Trophoblast cell (in vitro differentiated cells and primary cell): ENCODE measurements around the gene RAI1.
"Not testable (repeated sequence)": the region's sequence is repeated elsewhere in the genome, so short reads cannot be mapped to it uniquely, and the experiment has no call there.

Experiments used
- DNase-seq, 2 donors: peaks; one replicate each; pipeline ENCODE4 v3.0.0-alpha.2; 2016
- H2AFZ ChIP-seq: 2 replicates; pipeline ENCODE4 v1.6.1; 2013; ENCODE audit warnings: low read length, moderate library complexity, mild to moderate bottlenecking; ENCODE audit not compliant: insufficient read depth, poor library complexity
- H2AK5ac ChIP-seq: 2 replicates; pipeline ENCODE4 v1.6.1; 2013; ENCODE audit warnings: mild to moderate bottlenecking, low read length
- H2BK120ac ChIP-seq: 2 replicates; pipeline ENCODE4 v1.6.1; 2013; ENCODE audit warnings: low read length, mild to moderate bottlenecking, moderate library complexity; ENCODE audit not compliant: insufficient read depth, poor library complexity
- H2BK12ac ChIP-seq: 2 replicates; pipeline ENCODE4 v1.6.1; 2013; ENCODE audit warnings: mild to moderate bottlenecking, low read length, moderate library complexity
- H2BK5ac ChIP-seq: 2 replicates; pipeline ENCODE4 v1.6.1; 2013; ENCODE audit warnings: low read length, low read depth, moderate library complexity, mild to moderate bottlenecking; ENCODE audit not compliant: poor library complexity
- H3K14ac ChIP-seq: 2 replicates; pipeline ENCODE4 v1.6.1; 2013; ENCODE audit warnings: mild to moderate bottlenecking, low read length
- H3K18ac ChIP-seq: 2 replicates; pipeline ENCODE4 v1.6.1; 2013; ENCODE audit warnings: mild to moderate bottlenecking, low read length
- H3K23ac ChIP-seq: 2 replicates; pipeline ENCODE4 v1.6.1; 2013; ENCODE audit warnings: low read length
- H3K27ac ChIP-seq: 2 replicates; pipeline ENCODE4 v1.5.1; 2013; ENCODE audit warnings: low read depth, mild to moderate bottlenecking, inconsistent platforms, low read length, moderate library complexity
- H3K27me3 ChIP-seq: 2 replicates; pipeline ENCODE4 v1.6.1; 2013; ENCODE audit warnings: inconsistent platforms, mild to moderate bottlenecking, low read length, moderate library complexity; ENCODE audit not compliant: insufficient read depth
- H3K36me3 ChIP-seq, 2 experiments: 1 replicate in 1 of 2; 2 replicates in 1 of 2; pipeline ENCODE4 v1.6.1; 2013; ENCODE audit warnings: low read length in 2 of 2, mild to moderate bottlenecking in 2 of 2, moderate library complexity in 1 of 2; ENCODE audit not compliant: insufficient read depth in 2 of 2, control insufficient read depth in 1 of 2
- H3K4ac ChIP-seq: 2 replicates; pipeline ENCODE4 v1.6.1; 2013; ENCODE audit warnings: low read depth, mild to moderate bottlenecking, low read length, moderate library complexity
- H3K4me1 ChIP-seq, 2 experiments: 1 replicate in 1 of 2; 2 replicates in 1 of 2; pipeline ENCODE4 v1.6.1; 2013; ENCODE audit warnings: low read length in 2 of 2, mild to moderate bottlenecking in 2 of 2, moderate library complexity in 1 of 2; ENCODE audit not compliant: insufficient read depth in 2 of 2, control insufficient read depth in 1 of 2
- H3K4me2 ChIP-seq: 2 replicates; pipeline ENCODE4 v1.6.1; 2013; ENCODE audit warnings: inconsistent platforms, mild to moderate bottlenecking, low read length, moderate library complexity
- H3K4me3 ChIP-seq: 2 replicates; pipeline ENCODE4 v1.5.1; 2013; ENCODE audit warnings: mild to moderate bottlenecking, low read depth, low read length, inconsistent platforms
- H3K79me1 ChIP-seq: one replicate; pipeline ENCODE4 v1.6.1; 2013; ENCODE audit warnings: low read length
- H3K79me2 ChIP-seq: 2 replicates; pipeline ENCODE4 v1.6.1; 2013; ENCODE audit warnings: low read length, mild to moderate bottlenecking; ENCODE audit not compliant: control insufficient read depth, insufficient read depth, poor library complexity
- H3K9ac ChIP-seq: 2 replicates; pipeline ENCODE4 v1.6.1; 2013; ENCODE audit warnings: mild to moderate bottlenecking, low read length
- H3K9me3 ChIP-seq: 2 replicates; pipeline ENCODE4 v1.6.1; 2013; ENCODE audit warnings: low read depth, mild to moderate bottlenecking, control low read depth, inconsistent platforms, low read length; ENCODE audit not compliant: insufficient read depth
- H4K12ac ChIP-seq: 2 replicates; pipeline ENCODE4 v1.6.1; 2013; ENCODE audit warnings: low read depth, mild to moderate bottlenecking, low read length, moderate library complexity
- H4K8ac ChIP-seq: 2 replicates; pipeline ENCODE4 v1.6.1; 2013; ENCODE audit warnings: low read depth, mild to moderate bottlenecking, low read length, moderate library complexity
- H4K91ac ChIP-seq: one replicate; pipeline ENCODE4 v1.6.1; 2013; ENCODE audit warnings: low read depth, mild to moderate bottlenecking, low read length, moderate library complexity
- WGBS: extraction: QIAGEN DNeasy Blood & Tissue Kit; methylation state at CpG from one replicate; pipeline ENCODE4 v1.1.7; 2013; ENCODE audit warnings: missing lambda C conversion rate; ENCODE audit not compliant: insufficient read length, insufficient coverage; ENCODE audit errors: extremely low coverage; 5-methylcytosine and 5-hydroxymethylcytosine counted together

RAI1 gene

DNA sequence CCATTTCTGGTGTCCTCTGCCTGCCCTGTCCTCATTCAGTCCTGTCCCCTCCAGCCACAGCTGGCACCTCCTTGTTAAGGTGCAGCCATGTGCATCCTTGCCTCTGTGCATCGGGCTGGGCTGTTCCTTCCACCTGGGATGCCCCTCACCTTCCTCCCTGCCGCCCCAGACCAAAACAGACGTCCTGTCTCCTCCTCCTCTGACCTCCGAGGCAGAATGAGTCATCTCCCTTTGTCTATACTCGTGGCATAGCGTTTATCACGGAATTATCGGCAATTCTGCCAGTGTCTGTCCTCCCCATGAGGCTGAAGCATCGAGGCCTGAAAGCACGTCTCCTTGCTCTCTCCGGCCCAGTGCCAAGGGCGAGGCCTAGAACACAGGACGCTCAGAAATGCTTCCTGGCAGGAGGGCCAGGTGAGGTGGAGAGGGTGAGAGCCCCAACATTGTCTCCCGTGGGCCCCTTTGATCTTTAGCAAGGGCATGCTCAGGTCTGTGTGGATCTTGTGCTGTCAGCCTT, 4.6 kb downstream of the RAI1 start:
- Histone ChIP-seq H3K36me3 (no peaks in the 10 kb centered on the region), H3K23ac (no peak overlapping the region), H2AFZ (peak overlapping the region; percentile 27), H4K12ac (peak overlapping the region; percentile 22), H3K79me2 (peaks cover 35% of the 10 kb centered on the region), H3K27ac (peak overlapping the region; percentile 96), H3K4ac (peak overlapping the region; percentile 29), H3K18ac (peak overlapping the region; percentile 6), H4K91ac (peak overlapping the region; percentile 82), H3K9me3 (no peaks in the 10 kb centered on the region), H2BK5ac (peak overlapping the region; percentile 62), H3K9ac (no peak overlapping the region), H2BK120ac (peak overlapping the region; percentile 74), H3K4me3 (no peak overlapping the region), H3K4me1 (peaks cover 31 to 37% of the 10 kb centered on the region in 2 experiments), H2BK12ac (peak overlapping the region; percentile 60), H3K14ac (peak overlapping the region; percentile 80), H2AK5ac (peak overlapping the region; percentile 36), H3K27me3 (no peaks in the 10 kb centered on the region), H3K79me1 (peaks cover 32% of the 10 kb centered on the region), H3K4me2 (peak overlapping the region; percentile 55), H4K8ac (peak overlapping the region; percentile 38)
- no CpG with 5 or more reads among the region's 14 CpGs for WGBS
- peak in 1 of 2 donors; percentile 36 for DNase-seq

DNA sequence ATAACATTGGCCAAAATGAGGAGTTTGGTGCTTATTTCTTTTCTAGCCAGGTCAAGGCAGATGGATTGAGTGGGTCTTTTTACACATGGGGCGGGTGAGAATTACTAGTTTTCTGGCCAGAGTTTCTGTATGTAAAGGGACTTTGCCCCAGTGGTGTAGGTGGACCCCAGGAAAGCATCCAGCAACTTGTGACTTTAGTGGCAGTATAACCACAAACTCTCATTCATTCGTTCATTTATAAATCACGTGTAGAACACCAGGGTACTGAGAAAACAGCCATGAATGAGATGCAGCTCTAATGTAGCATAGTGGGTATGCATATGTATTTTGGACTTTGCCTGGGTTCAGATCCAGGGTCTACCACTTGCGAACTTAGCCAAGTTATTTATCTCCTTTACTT, 8.1 kb downstream of the RAI1 start:
- H3K4me3 ChIP-seq, result no peak overlapping the region
- peaks cover 41 to 58% of the 10 kb centered on the region in 2 experiments for H3K4me1 ChIP-seq
- no peak overlapping the region for H4K91ac ChIP-seq
- no peak overlapping the region for H3K4me2 ChIP-seq
- H3K9me3 ChIP-seq, result no peaks in the 10 kb centered on the region
- peaks cover 14% of the 10 kb centered on the region for H3K79me2 ChIP-seq
- no peaks in the 10 kb centered on the region for H3K27me3 ChIP-seq
- H3K4ac ChIP-seq, result no peak overlapping the region
- no peak overlapping the region for H3K14ac ChIP-seq
- H4K12ac ChIP-seq, result no peak overlapping the region
- no peak overlapping the region for H2BK12ac ChIP-seq
- H3K27ac ChIP-seq, result no peak overlapping the region
- WGBS, result no CpG with 5 or more reads among the region's 4 CpGs
- H3K18ac ChIP-seq, result no peak overlapping the region
- no peak overlapping the region for H2BK5ac ChIP-seq
- H2AK5ac ChIP-seq, result no peak overlapping the region
- no peak overlapping the region for H2AFZ ChIP-seq
- no peak for DNase-seq
- no peak overlapping the region for H3K9ac ChIP-seq
- no peak overlapping the region for H4K8ac ChIP-seq
- H3K79me1 ChIP-seq, result peaks cover 15% of the 10 kb centered on the region
- H3K23ac ChIP-seq, result no peak overlapping the region
- no peak overlapping the region for H2BK120ac ChIP-seq
- H3K36me3 ChIP-seq, result no peaks in the 10 kb centered on the region

DNA sequence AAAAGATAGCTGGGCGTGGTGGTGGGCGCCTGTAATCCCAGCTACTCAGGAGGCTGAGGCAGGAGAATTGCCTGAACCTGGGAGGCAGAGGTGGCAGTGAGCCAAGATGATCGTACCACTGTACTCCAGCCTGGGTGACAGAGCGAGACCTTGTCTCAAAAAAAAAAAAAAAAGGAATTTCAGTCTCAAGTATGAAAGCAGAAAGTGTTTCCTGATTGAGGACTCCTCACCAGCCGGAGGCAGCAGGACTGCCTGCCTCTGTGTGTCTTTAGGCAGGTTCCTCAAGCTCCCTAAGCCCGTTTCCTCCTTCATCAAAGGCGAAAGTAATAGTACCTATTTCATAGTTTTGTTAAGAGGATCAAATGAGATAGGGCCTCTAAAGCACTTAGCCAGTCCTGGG, 9.0 kb downstream of the RAI1 start:
- not testable (repeated sequence) for H4K8ac ChIP-seq, H3K18ac ChIP-seq, H3K4me2 ChIP-seq, H3K14ac ChIP-seq, H4K12ac ChIP-seq, H2BK12ac ChIP-seq, DNase-seq, H3K27me3 ChIP-seq, H3K27ac ChIP-seq, H2AK5ac ChIP-seq, H4K91ac ChIP-seq, H3K4me3 ChIP-seq, H3K4ac ChIP-seq, H2BK5ac ChIP-seq, H3K23ac ChIP-seq, H2AFZ ChIP-seq, H3K9me3 ChIP-seq, H2BK120ac ChIP-seq, H3K9ac ChIP-seq, H3K36me3 ChIP-seq
- WGBS, result no CpG with 5 or more reads among the region's 7 CpGs
- peaks cover 23% of the 10 kb centered on the region for H3K79me1 ChIP-seq
- H3K79me2 ChIP-seq, result peaks cover 18% of the 10 kb centered on the region
- H3K4me1 ChIP-seq, result peaks cover 41 to 55% of the 10 kb centered on the region in 2 experiments

DNA sequence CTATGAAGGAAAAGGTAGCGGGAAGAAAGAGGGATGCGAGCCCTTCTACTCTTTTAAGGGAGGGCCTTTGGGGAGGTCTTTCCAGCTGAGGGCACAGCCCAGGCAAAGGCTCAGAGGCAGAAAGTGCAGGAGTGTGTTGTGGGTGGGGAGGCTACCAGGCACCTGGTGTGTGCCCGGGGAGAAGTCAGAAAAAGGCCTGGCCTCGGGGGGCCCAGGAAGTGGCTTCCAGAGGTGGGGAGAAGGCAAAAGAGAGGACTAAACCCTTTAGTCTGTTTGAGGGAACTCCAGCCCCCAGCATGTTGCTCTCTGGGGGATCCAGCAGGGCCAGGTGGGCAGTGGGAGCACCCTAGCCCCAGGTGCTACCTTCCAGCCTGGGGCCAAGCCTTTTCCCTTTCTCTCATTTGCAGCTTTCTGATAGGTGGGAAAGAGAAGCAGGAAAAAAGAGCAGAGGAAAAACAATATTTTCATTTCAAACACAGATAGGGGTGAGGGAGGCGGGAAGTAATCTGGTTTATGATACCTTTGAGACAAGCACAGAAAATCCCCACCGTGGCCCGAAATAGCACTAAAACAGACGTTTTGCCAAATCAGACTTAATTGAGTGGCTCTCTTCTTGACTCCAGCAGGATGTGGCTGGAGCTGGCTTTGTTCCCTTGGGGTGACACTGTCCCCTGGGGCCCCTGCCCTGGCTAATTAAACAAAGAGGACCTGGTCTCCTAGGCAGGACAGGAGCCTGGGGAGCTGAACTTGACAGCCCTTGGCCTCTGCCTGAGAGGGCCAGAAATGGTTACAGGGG, 10.4 kb downstream of the RAI1 start:
- H3K4me1 ChIP-seq, result peaks cover 30 to 46% of the 10 kb centered on the region in 2 experiments

More for the DNA sequence above, 10.4 kb downstream of the RAI1 start:
- no peak for DNase-seq
- Histone ChIP-seq H2AFZ (no peak overlapping the region), H2BK12ac (no peak overlapping the region), H3K14ac (no peak overlapping the region), H3K4me3 (no peak overlapping the region), H3K79me1 (peaks cover 15% of the 10 kb centered on the region), H4K8ac (no peak overlapping the region), H3K4ac (peak overlapping the region; percentile 31), H2BK5ac (no peak overlapping the region), H3K27me3 (no peaks in the 10 kb centered on the region), H3K4me2 (no peak overlapping the region), H3K9ac (no peak overlapping the region), H3K9me3 (no peaks in the 10 kb centered on the region), H4K91ac (no peak overlapping the region), H2AK5ac (no peak overlapping the region), H3K27ac (no peak overlapping the region), H4K12ac (no peak overlapping the region), H3K79me2 (peaks cover 17% of the 10 kb centered on the region), H3K23ac (no peak overlapping the region), H3K18ac (peak overlapping the region; percentile 26), H2BK120ac (no peak overlapping the region), H3K36me3 (peaks cover 0 to 2% of the 10 kb centered on the region in 2 experiments)
- no CpG with 5 or more reads among the region's 8 CpGs for WGBS
